GM21528 (cell line): ENCODE measurements around the gene CDH13.

Source experiments
- ATAC-seq: cut with Tn5 transposase; IDR thresholded peaks from one replicate; pipeline ENCODE4 v1.9.1; 2021; ENCODE audit warnings: mild to moderate bottlenecking, moderate library complexity; ENCODE audit not compliant: unreplicated experiment, low FRiP score

The CDH13 gene

DNA sequence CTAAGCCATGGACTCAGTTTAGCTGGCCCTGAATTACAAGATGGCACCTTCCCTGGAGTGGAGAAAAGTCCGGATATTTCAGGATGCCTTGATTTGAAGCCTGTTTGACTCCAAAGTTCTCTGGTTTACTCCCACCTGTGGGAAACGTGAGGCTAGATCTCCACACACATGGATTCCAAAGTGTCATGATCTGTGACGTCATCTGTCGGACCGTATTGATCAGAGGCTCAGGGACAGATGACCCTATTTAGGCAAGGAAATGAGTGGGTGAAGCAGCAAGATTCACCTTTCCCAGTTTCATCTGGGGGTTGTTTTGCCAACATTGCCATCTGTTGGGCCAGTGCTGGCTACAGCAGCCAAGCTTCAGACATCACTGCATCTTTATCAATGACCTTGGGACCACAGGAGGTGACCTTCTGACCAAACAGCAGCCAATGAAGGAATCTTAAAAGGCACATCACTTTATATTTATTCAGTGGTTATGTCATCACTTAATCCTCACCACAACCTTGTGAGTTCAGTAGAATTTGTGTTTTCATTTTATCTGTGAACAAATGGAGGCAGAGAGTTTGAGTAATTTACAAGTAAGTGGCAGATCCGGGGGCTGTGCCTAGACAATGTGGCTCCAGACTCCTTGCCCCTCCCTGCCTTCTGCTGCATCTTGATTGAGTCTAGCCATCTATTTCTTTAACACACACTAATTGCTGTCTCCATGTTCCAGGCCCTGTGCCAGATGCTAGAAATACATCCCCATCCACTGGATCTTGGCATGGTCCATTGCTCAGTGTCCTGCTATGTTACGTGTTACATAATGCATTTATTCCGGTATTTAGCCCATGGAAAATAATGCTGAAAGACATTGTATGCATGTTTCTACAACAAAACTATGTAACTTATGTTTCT, 1.5 kb upstream of the CDH13 start:
- no peak for ATAC-seq

DNA sequence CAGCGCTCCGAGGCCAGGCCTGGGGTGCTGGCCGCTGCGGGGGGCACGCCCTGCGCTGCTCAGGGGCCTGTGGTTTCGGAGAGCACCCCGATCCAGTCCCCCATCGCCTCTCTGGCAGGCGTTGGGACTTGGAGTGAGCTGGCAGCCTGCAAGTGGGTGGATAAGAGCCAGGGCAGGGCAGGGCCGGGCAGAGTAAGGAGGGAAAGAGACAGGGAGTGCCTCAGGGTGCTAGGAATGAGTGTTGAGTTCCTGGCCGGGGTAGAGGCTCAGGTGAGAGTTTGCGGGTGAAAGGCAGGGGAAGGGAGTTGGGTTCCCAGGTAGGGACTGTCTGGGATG, 1.3 kb downstream of the CDH13 start:
- ATAC-seq = no peak

DNA sequence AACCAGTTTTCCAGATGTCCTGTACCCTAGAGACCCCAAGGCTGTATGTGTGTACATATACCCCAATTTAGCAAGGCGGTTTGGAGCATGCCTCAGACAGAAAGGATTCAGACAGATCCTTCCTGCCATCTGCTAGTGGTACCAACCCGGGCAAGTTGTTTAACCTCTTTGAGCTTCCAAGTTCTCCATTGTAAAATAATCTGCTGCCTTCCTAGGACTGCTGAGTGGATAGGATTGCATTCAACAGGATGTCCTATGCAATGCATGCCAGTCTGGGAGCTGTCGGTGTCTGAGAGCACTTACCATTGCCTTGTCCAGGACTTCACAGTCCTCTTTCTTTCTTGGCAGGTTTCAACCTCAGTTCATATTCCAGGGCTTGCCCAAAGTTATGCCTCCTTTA, 1.9 kb downstream of the CDH13 start:
- ATAC-seq = no peak

GRCh38 chr16:82629441-82630027, 2.8 kb downstream of the CDH13 start:
- no peak for ATAC-seq

DNA sequence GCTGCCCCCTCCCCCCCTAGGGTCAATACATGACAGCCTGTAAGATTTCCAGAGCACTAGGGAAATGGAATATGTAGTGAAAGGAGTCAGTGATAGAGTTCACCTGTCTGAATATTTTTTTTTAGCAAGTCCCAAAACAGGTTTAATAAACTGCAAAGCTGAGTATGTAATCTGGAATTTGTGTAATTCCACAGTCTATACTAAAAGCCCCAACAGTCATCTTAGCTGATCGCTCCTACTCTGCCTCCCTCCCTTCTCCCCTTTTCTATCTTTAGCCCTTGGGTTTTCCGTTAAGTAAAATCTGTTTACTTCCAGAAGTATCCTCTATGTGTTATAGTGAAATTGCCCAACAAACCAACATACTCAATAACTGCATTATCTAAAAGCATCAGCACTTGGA, 3.5 kb downstream of the CDH13 start:
- ATAC-seq = no peak

DNA sequence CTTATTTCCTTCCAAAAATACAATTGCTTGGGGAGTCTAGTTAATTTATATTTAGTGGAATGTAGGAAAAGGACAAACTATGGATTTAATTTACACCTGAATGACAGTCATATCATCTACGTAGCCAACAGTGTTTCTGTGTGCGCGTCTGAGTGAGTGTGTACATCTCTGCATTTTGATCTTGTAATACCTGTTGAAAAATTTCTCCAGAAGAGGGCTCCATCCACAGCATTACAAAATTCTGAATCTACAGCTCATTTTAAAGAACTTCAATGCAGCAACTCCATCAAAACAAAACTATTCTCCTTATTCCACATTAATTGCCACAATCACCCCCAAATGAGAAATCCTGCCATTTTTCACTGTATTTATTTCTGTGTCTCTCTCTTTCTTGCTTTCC, 3.9 kb downstream of the CDH13 start:
- ATAC-seq = no peak

DNA sequence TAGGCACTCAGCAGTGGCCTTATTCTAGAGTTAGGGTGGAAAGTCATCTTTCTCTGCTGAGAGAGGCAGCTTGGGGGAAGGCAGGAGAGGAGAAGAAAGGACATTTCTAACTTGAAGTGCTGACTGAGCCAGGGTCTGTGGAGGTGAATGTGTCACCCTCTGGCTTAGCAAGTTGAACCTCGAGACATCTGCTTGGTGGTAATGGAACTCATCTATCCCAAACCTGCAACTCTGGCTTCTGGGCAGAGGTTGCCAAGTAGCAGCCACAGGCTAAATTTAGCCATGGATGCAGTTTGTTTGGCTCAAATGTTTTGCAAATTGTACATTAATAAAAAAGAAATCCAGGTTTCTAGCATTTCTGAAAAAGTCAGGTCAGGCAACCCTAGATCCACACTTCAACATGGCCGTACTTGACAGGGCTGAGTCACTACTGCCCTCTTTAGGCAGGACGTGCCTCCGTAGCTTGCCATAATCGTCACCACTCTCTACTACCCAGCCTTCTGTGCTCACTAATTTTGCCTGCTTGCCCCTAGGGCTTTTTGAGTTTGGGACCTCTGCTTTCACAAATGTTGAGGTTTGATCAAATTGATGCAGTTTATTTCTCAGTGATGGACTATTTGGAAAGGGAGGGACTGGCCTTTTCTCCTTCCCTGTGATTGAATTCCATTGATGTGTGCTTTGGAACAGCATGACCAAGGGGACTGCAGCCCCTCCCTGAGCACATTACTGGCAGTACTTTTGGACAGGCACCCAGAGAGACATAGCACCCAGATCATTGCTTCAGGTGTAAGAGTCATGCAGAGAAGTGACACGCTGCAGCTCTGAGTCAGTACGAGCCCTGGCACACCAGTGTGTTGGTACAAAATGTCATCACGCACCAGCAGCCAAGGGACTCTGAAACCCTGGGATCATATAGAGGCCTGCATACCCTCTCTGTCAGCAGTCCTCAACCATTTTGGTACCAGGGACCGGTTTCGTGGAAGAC, 5.2 kb downstream of the CDH13 start:
- no peak for ATAC-seq

- ATAC-seq = no peak
These were observed 7.3 kb downstream of the CDH13 start for GRCh38 chr16:82633964-82634600.

- ATAC-seq = no peak
These were observed 8.3 kb downstream of the CDH13 start for GRCh38 chr16:82634955-82635610.

- ATAC-seq = no peak
These were observed 9.7 kb downstream of the CDH13 start for GRCh38 chr16:82636485-82636884.

- ATAC-seq = no peak
These were observed 10.2 kb downstream of the CDH13 start for GRCh38 chr16:82636958-82637357.

DNA sequence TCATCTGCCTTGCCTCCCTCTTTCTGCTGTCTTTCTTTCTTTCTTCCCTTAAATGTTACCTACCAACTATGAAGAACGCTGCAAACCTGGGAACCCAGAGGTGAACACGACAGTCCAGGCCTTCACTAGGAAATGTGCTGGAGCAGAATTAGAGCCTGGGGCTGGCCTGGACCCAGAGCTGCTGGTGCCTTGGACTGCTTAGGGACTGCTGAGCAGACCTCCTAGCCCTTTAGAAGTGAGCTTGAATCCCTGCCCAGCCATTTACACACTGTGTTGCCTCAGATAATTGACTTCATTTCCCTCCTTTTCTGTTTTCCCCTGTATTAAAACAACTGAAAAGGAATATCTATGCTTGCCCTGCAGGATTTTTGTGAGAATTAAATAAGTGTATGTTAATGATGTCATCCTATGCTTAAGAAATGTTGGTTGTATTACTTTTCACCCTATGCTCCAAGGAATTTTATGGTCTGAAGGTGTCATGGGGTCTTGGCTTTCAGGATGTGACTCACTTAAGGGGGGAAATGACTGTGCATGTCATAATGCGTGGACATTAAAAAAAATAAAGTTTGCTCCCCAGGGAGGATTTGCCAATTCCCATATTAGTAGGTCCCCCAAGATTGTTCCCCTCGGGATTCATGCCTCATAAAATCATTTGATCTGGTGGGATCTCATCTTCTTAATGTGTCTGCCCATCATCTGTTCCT, 11.5 kb downstream of the CDH13 start:
- no peak for ATAC-seq

GRCh38 chr16:82639263-82639662, 12.5 kb downstream of the CDH13 start:
- no peak for ATAC-seq

DNA sequence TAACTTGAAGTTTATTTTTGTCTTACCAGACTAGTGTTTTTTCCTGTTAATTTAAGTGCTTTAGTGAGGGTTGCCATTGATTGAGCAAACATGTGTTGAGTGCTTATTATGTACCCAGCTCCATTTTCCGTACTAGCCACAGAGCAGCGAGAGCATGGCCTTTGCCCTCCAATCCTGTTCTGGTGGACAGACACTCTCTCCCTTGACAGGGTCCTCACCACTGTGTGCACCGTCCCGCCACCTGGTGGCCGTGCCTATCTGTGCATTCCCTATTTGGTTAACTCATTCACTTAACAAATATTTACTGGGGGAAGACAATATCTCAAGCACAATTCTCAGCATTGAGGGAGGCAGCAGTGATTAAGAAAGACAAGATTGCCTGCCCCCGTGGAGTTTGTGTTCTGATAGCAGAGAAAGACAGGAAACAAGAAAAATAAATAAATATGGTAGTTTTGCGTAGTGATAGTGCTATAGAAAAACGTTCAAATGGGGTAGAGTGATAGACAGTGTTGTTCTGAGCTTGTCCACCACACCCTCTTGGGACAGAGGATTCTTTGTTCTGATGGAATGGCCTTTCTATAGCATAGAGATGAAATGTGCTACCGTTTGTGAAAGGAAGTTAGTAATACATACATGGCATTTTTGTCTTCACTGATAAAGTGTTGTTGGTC, 13.0 kb downstream of the CDH13 start:
- no peak for ATAC-seq

DNA sequence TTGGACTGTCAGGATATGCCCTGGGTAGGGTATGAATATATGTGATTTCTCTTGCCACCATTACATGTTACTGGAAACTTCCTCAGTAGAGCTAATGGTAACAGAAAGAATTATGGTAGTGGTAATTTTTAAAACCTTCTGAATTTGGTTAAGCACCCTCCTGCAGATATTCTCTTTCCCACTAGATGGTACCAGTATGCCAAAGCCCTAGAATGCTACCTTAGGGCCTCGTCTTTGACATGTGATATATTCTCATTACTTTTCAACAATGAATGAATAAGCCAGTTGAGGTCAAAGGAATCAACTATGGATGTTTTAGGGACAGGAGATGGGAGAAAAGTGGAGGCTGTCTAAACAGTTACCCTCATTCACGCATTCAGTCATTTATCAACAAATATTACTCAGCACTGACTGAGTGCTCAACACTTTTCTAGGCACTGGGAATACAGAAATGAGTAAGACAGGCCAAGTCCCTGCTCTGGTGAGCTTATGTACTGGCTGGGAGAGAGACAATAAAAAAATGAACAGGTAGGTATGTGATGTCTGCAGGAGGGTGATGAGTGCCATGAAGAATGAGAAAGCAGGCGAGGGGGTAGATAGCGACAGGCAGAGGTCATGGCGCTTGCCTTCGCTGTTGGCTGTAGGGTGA, 14.7 kb downstream of the CDH13 start:
- ATAC-seq = no peak

GRCh38 chr16:82643136-82643535, 16.4 kb downstream of the CDH13 start:
- ATAC-seq = no peak

DNA sequence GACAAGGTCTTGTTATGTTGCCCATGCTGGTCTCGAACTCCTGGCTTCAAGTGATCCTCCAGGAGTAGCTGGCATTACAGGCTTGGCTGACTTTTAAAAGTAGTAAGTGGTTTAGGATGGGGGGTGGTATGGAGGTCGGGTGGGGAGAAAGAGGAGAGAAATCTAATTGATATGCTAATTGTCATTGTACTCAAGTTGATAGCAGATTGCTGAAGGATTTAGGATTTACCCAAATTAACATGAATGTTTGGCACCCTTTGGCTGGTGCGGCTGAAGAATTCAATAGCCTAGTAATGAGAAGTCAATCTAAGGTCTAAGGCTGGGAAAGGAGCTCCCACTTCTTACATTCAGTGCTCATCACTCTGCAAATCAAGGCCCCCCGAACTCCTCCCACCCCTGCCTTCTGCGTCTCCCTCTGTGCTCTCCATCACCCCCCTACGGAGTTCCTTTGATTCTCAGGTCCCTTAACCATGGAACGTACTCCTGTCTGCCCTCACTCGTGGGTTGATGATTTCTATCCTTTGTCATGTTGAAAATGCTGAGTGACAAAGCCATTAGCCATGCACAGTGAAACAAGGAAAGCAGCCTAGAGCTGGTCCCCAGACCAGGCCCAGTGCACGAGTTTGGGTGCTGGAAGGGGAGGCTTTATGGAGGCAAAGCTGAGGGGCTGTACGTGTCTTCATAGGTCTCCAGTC, 17.3 kb downstream of the CDH13 start:
- no peak for ATAC-seq

DNA sequence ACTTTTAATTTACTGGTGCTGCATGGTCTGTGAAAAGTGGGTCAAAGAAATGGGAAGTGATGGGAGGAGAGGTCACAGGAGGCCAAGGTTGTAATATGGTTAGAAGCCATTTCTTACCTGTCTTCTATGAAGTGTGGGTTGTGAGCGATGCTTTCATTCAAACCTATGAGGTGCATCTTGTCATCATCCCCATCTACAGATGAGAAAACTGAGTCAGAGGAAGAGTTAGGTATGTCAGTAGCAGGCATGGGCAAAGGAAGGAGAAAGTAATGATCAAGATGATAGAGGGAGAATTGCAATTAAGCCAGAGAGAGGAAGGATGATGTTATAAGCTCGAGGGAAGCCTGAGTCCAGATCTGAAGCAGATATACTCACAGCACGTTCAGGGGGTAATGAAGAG, 19.7 kb downstream of the CDH13 start:
- no peak for ATAC-seq
